Measurements from ENCODE around the gene PCK1.

DNA sequence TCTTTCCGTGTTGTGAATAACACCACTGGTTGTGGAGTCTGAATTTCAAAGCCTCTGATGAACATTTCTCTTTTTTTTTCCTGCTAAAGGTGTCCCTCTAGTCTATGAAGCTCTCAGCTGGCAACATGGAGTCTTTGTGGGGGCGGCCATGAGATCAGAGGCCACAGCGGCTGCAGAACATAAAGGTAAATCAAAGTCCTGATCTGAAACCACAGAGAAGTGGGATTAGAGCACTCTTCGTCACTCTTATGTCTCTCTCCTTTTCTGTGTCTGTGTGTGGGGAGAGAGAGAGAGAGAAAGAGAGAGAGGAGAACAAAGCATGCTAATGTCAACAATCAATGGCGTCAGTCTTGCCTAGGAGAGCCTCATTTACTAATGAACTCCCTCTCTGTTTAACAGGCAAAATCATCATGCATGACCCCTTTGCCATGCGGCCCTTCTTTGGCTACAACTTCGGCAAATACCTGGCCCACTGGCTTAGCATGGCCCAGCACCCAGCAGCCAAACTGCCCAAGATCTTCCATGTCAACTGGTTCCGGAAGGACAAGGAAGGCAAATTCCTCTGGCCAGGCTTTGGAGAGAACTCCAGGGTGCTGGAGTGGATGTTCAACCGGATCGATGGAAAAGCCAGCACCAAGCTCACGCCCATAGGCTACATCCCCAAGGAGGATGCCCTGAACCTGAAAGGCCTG lies 4.2 kb downstream of the PCK1 start:
- TF ChIP-seq POLR2A (IDR thresholded peaks at IDR 0.05) = no peak
- TF ChIP-seq, protein P1, sequence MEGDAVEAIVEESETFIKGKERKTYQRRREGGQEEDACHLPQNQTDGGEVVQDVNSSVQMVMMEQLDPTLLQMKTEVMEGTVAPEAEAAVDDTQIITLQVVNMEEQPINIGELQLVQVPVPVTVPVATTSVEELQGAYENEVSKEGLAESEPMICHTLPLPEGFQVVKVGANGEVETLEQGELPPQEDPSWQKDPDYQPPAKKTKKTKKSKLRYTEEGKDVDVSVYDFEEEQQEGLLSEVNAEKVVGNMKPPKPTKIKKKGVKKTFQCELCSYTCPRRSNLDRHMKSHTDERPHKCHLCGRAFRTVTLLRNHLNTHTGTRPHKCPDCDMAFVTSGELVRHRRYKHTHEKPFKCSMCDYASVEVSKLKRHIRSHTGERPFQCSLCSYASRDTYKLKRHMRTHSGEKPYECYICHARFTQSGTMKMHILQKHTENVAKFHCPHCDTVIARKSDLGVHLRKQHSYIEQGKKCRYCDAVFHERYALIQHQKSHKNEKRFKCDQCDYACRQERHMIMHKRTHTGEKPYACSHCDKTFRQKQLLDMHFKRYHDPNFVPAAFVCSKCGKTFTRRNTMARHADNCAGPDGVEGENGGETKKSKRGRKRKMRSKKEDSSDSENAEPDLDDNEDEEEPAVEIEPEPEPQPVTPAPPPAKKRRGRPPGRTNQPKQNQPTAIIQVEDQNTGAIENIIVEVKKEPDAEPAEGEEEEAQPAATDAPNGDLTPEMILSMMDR (IDR thresholded peaks at IDR 0.05) = no peak

Measured in tibial nerve (tissue), 3 donors.